DND-41 (cell line): ENCODE measurements around the gene COQ6.

Experiments
- ATAC-seq: fragments of 200-7000 bp; cut with Tn5 transposase; 3 replicates; pipeline ENCODE4 v1.9.1; 2021; ENCODE audit warnings: low read depth; ENCODE audit not compliant: insufficient read depth
- DNase-seq: peaks from one replicate; pipeline ENCODE4 v3.0.0-alpha.2; 2020
- H2AFZ ChIP-seq: 2 replicates; pipeline ENCODE4 v1.6.0; 2012; ENCODE audit warnings: low read depth, low read length
- H3K27ac ChIP-seq: 2 replicates; pipeline ENCODE4 v1.5.1; 2012; ENCODE audit warnings: low read length, inconsistent platforms
- H3K27me3 ChIP-seq: fragments of 200-600 bp; sonication (generic); 2 replicates; pipeline ENCODE4 v1.6.0; 2012; ENCODE audit warnings: low read length, mild to moderate bottlenecking, inconsistent platforms; ENCODE audit not compliant: insufficient read depth, poor library complexity
- H3K36me3 ChIP-seq: 2 replicates; pipeline ENCODE4 v1.5.1; 2012; ENCODE audit warnings: low read length, inconsistent platforms; ENCODE audit not compliant: insufficient read depth
- H3K4me1 ChIP-seq: 2 replicates; pipeline ENCODE4 v1.5.1; 2012; ENCODE audit warnings: mild to moderate bottlenecking, low read length; ENCODE audit not compliant: insufficient read depth
- H3K4me2 ChIP-seq: 2 replicates; pipeline ENCODE4 v1.6.0; 2012; ENCODE audit warnings: mild to moderate bottlenecking, moderate library complexity, low read length, inconsistent platforms; ENCODE audit not compliant: insufficient read depth
- H3K4me3 ChIP-seq, 2 experiments: fragments of 200-600 bp in 1 of 2; shearing (Covaris generic) in 1 of 2; 2 replicates each; pipeline ENCODE4 v1.5.1; 2012 to 2016; ENCODE audit warnings: inconsistent platforms in 2 of 2, low read length in 2 of 2, mild to moderate bottlenecking in 2 of 2, low read depth in 1 of 2, moderate library complexity in 1 of 2
- H3K79me2 ChIP-seq: 2 replicates; pipeline ENCODE4 v1.6.0; 2012; ENCODE audit warnings: low read length, inconsistent platforms; ENCODE audit not compliant: insufficient read depth
- H3K9ac ChIP-seq: 2 replicates; pipeline ENCODE4 v1.6.0; 2012; ENCODE audit warnings: low read depth, mild to moderate bottlenecking, inconsistent platforms, low read length, moderate library complexity
- H3K9me3 ChIP-seq: 2 replicates; pipeline ENCODE4 v1.5.1; 2012; ENCODE audit warnings: low read length, moderate library complexity, mild to moderate bottlenecking, inconsistent platforms; ENCODE audit not compliant: insufficient read depth, severe bottlenecking
- H4K20me1 ChIP-seq: 2 replicates; pipeline ENCODE4 v1.6.0; 2012; ENCODE audit warnings: low read length; ENCODE audit not compliant: insufficient read depth
- EZH2 ChIP-seq: IDR thresholded peaks from 3 replicates; pipeline ENCODE4 v1.6.1; 2012; ENCODE audit warnings: borderline replicate concordance, low read depth, mild to moderate bottlenecking, moderate library complexity, low read length, inconsistent platforms; ENCODE audit not compliant: severe bottlenecking
- TF ChIP-seq, protein P1 (sequence below): IDR thresholded peaks from 2 replicates; pipeline ENCODE4 v1.5.1; 2012; ENCODE audit warnings: borderline replicate concordance, low read length, moderate library complexity, mild to moderate bottlenecking; ENCODE audit not compliant: poor library complexity, severe bottlenecking; ENCODE audit errors: extremely low read depth

Gene COQ6

DNA sequence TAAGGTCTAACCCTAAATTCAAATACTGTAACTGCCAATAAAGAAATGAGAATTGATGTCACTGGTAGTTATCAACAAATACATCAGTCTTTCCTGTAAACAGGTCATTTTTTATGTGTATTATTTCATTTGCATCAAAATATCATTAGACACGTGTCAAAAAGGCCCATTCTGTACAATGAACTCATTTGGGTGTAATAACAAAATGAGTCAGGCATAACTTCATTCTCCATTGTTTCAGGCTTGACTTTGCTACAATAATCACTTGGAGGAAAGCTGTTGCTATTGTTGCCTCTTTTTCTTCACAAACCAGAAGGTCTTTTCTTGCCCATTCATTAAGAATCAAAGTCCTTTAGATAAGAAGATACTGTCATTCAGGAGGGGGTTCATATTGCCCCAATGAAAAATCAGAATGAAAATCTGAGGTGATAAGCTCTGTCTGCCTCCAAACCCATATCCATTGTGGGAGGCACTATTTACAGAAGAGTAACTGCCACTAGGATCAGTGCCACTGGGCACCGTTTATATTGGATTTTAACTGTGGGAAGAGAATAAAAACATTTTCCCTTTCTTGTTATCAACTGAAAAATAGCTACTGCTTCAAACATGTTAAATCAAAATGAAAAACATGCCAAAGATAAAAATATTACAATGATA, 58.9 kb downstream of the COQ6 start:
- H3K27me3 ChIP-seq = no peaks in the 10 kb centered on the region
- H3K27ac ChIP-seq = no peak overlapping the region
- H3K9me3 ChIP-seq = no peaks in the 10 kb centered on the region
- no peaks in the 10 kb centered on the region for H3K79me2 ChIP-seq
- no peaks in the 10 kb centered on the region for H4K20me1 ChIP-seq
- TF ChIP-seq EZH2 = no peak
- TF ChIP-seq, protein P1, sequence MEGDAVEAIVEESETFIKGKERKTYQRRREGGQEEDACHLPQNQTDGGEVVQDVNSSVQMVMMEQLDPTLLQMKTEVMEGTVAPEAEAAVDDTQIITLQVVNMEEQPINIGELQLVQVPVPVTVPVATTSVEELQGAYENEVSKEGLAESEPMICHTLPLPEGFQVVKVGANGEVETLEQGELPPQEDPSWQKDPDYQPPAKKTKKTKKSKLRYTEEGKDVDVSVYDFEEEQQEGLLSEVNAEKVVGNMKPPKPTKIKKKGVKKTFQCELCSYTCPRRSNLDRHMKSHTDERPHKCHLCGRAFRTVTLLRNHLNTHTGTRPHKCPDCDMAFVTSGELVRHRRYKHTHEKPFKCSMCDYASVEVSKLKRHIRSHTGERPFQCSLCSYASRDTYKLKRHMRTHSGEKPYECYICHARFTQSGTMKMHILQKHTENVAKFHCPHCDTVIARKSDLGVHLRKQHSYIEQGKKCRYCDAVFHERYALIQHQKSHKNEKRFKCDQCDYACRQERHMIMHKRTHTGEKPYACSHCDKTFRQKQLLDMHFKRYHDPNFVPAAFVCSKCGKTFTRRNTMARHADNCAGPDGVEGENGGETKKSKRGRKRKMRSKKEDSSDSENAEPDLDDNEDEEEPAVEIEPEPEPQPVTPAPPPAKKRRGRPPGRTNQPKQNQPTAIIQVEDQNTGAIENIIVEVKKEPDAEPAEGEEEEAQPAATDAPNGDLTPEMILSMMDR = no peak
- H3K4me2 ChIP-seq = no peak overlapping the region
- no peak overlapping the region for H3K9ac ChIP-seq
- H3K4me1 ChIP-seq = no peaks in the 10 kb centered on the region
- no peak overlapping the region for H2AFZ ChIP-seq
- H3K4me3 ChIP-seq = no peak overlapping the region
- no peak for DNase-seq
- no peak for ATAC-seq
- H3K36me3 ChIP-seq = peaks cover 32% of the 10 kb centered on the region
